Brain pericyte (primary cell): ENCODE measurements around the gene DBET.
"Not testable (repeated sequence)": the region's sequence is repeated elsewhere in the genome, so short reads cannot be mapped to it uniquely, and the experiment has no call there.

Experiments used
- DNase-seq: peaks from one replicate; pipeline ENCODE4 v3.0.0-alpha.2; 2012; ENCODE audit warnings: low read depth, low spot score

Gene DBET

GRCh38 chr4:190049378-190050239, 14.7 kb upstream of the DBET start:
- not testable (repeated sequence) for DNase-seq

- DNase-seq, result not testable (repeated sequence)
Measured at GRCh38 chr4:190058997-190059396, 5.3 kb upstream of the DBET start.

GRCh38 chr4:190064805-190065204, 503 bp downstream of the DBET start:
- DNase-seq, result not testable (repeated sequence)

GRCh38 chr4:190068351-190068750, 4.0 kb downstream of the DBET start:
- not testable (repeated sequence) for DNase-seq

GRCh38 chr4:190093052-190093451, 28.8 kb downstream of the DBET start:
- DNase-seq, result not testable (repeated sequence)

- DNase-seq, result not testable (repeated sequence)
Measured at GRCh38 chr4:190094031-190094430, 29.7 kb downstream of the DBET start.

GRCh38 chr4:190095335-190095734, 31.0 kb downstream of the DBET start:
- DNase-seq, result not testable (repeated sequence)

GRCh38 chr4:190099605-190100004, 35.3 kb downstream of the DBET start:
- DNase-seq, result not testable (repeated sequence)

DNA sequence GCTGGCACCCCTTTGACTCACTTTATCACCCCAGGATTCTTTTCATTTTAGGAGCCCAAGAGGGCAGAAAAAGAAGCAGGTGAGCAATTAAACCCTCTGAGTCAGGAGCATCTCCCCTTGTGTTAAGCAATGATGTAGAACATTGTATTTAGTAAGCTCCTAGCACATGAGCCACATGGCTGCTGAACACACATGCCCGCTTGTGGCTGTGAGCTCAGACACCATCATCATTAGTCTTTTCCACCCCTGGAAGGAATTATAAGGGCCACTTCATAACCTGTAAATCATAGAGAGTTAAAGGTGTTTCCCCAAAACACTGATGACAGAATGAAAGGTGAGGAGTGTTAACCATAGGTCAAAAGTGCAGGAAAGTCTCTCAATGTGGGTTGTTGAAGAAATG, 37.2 kb downstream of the DBET start:
- not testable (repeated sequence) for DNase-seq

DNA sequence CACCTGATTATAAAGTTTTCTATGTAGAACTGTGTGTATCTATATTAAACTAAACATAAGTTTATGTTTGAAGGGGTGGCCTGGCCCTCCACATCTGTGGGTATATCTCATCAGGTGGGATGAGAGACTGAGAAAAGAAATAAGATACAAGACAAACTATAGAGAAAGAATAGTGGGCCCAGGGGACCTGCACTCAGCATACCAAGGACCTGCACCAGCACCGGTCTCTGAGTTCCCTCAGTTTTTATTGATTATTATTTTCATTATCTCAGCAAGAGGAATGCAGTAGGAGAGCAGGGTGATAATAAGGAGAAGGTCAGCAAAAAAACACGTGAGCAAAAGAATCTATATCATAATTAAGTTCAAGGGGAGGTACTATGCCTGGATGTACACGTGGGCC, 41.9 kb downstream of the DBET start:
- not testable (repeated sequence) for DNase-seq

DNA sequence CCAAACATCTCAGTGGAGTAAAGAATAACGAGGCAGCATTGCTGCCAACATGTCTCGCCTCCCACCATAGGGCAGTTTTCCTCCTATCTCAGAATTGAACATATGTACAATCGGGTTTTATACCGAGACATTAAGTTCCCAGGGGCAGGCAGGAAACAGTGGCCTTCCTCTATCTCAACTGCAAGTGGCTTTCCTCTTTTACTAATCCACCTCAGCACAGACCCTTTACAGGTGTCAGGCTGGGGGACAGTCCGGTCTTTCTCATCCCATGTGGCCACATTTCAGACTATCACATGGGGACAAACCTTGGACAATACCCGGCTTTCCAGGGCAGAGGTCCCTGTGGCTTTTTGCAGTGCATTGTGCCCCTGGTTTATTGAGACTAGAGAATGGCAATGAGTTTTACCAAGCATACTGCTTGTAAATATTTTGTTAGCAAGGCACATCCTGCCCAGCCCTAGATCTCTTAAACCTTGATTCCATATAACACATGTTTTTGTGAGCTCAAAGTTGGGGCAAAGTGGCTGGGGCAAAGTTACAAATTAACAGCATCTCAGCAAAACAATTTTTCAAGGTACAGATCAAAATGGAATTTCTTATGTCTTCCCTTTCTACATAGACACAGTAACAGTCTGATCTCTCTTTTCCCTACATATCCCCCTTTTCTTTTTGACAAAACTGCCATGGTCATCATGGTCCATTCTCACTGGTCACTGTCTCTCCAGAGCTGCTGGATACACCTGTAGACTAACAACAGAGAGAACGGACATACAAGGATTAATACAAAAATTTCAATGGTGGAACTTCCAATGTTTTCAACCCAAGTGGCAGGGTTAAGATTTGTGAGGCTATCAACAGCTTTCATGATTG, 42.5 kb downstream of the DBET start:
- not testable (repeated sequence) for DNase-seq

DNA sequence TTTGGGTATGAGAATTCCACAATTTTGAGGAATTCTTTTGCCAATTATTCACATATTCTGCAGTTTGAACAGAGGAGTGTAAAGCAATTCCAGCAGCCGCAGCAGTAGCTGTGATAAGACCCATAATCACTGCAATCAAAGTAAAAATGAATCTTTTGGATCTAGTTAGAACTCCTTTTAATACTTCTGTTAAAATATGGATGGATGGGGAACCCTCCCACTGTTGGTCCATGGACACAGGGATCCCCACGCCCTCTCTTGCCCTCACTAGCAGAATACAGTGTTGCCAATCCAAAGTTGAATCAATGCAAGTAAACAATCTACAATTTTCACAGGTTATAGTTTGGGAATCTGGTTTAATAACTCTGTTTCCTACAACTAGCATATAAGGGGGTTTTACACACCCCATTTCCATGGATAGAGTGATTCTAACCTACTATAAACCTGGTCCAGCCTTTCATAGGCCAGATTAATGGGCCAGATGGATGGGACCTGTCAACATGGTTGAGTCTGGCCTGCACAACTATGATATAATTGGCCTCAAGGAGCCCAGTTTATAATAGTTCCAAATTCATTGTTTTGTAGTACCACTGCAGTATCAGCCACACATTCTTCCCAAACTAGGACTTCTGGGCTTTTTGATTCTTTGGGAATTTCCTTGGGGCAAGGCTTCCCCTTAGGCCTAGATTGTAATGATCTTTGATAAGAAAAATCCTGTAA, 43.6 kb downstream of the DBET start:
- not testable (repeated sequence) for DNase-seq

DNA sequence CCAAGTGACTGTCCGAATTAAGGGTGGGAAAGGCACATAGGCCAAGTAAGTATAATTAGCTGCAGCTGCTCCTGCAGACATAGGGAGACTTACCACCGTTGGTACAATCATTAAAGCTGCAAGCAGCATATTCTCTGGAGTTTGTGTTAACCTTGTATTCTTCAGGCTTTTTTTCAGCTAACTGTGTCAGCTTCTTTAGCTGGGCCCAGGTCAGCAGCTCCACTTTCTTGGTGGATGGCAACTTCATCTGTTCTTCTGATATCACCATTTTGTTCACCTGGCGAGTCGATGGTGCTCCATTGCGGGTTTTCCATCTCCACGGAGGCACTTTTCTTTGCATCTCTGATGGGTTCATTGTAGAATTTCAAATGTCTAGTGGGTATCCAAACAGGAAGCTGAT, 44.5 kb downstream of the DBET start:
- not testable (repeated sequence) for DNase-seq

DNA sequence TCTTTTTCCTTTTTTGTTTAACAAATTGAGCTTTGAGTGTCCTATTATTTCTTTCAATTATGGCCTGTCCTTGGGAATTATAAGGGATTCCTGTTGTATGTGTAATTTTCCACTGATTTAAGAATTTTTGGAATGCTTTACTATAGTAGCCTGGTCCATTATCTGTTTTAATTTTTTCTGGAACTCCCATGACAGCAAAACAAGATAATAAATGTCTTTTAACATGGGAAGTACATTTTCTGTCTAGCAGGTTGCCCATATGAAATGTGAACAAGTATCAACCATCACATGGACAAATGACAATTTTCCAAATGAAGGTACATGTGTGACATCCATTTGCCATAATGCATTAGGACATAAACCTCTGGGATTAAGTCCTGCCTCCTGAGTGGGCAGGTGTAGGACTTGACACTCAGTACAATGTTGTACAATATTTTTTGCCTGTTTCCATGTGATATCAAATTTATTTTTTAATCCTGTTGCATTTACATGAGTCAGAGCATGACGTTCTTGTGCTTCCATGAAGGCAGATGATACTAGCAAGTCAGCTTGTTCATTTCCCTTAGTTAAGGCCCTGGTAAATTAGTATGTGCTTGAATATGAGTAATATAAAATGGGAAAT, 45.2 kb downstream of the DBET start:
- not testable (repeated sequence) for DNase-seq

GRCh38 chr4:190110033-190110432, 45.7 kb downstream of the DBET start:
- DNase-seq, result not testable (repeated sequence)

DNA sequence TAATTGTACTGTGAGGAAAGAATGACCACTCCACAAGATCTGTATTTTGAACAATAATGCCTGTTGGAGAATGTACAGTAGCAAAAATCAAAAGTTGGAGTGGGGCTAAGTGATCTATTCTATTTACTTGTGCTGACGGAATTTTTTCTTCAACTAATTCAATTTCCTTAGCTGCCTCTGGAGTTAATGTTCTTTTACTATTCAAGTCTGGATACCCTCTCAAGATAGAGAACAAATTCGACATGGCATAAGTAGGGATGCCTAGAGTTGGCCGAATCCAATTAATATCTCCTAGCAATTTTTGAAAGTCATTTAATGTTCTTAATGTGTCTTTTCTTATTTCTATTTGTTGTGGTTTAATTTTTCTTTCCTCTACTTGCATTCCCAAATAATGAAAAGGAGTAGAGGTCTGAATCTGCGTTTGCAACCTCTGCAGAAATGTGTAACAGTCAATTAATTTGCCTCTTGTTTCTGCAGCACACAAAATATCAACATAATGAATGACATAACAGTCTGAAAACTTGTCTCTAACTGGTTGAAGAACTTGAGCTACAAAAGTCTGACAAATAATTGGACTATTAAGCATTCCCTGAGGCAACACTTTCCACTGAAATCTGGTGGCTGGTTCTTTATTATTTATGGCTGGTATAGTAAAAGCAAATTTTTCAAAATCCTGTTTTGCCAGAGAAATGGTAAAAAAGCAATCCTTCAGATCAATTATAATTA, 46.4 kb downstream of the DBET start:
- DNase-seq, result not testable (repeated sequence)

DNA sequence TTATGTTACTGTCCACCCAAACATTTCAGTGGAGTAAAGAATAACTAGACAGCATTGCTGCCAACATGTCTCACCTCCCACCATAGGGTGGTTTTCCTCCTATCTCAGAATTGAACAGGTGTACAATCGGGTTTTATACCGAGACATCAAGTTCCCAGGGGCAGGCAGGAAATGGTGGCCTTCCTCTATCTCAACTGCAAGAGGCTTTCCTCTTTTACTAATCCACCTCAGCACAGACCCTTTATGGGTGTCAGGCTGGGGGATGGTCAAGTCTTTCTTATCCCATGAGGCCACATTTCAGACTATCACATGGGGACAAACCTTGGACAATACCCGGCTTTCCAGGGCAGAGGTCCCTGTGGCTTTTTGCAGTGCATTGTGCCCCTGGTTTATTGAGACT, 48.6 kb downstream of the DBET start:
- DNase-seq, result not testable (repeated sequence)

GRCh38 chr4:190114991-190115390, 50.7 kb downstream of the DBET start:
- DNase-seq, result not testable (repeated sequence)
